Neuron (in vitro differentiated cells): ENCODE measurements around the gene BATF.
"Not testable (repeated sequence)": the region's sequence is repeated elsewhere in the genome, so short reads cannot be mapped to it uniquely, and the experiment has no call there.

Source experiments
- H2AFZ ChIP-seq: one replicate; pipeline ENCODE4 v1.6.1; 2013; ENCODE audit warnings: low read depth, mild to moderate bottlenecking, inconsistent platforms, low read length, moderate library complexity
- H3K27me3 ChIP-seq: one replicate; pipeline ENCODE4 v1.6.1; 2013; ENCODE audit warnings: low read length; ENCODE audit not compliant: insufficient read depth
- H3K36me3 ChIP-seq: one replicate; pipeline ENCODE4 v1.6.1; 2013; ENCODE audit warnings: low read length; ENCODE audit not compliant: insufficient read depth
- H3K4me1 ChIP-seq: one replicate; pipeline ENCODE4 v1.6.1; 2013; ENCODE audit warnings: low read length; ENCODE audit not compliant: insufficient read depth
- H3K4me3 ChIP-seq: 2 replicates; pipeline ENCODE4 v1.5.1; 2013; ENCODE audit warnings: mild to moderate bottlenecking, low read length, moderate library complexity
- H3K9me3 ChIP-seq: one replicate; pipeline ENCODE4 v1.6.1; 2013; ENCODE audit warnings: low read length

Gene BATF

GRCh38 chr14:75522224-75522982, at the start of gene BATF:
Gene BATF (plus strand): TSS chr14:75522469. CDS start chr14:75522683, 214 bp downstream.
- H3K27me3 ChIP-seq: no peaks in the 10 kb centered on the region
- no peaks in the 10 kb centered on the region for H3K9me3 ChIP-seq
- no peaks in the 10 kb centered on the region for H3K36me3 ChIP-seq
- peaks cover 6% of the 10 kb centered on the region for H3K4me1 ChIP-seq
- no peak within 1 kb of the TSS for H3K4me3 ChIP-seq
- H2AFZ ChIP-seq: no peak within 1 kb of the TSS

GRCh38 chr14:75474127-75474526, 48.1 kb upstream of the BATF start:
- H3K36me3 ChIP-seq, H3K4me1 ChIP-seq, H2AFZ ChIP-seq, H3K9me3 ChIP-seq, H3K27me3 ChIP-seq, H3K4me3 ChIP-seq: not testable (repeated sequence)

- no peak overlapping the region for H3K4me3 ChIP-seq
- no peaks in the 10 kb centered on the region for H3K36me3 ChIP-seq
- peaks cover 2% of the 10 kb centered on the region for H3K9me3 ChIP-seq
- no peak overlapping the region for H2AFZ ChIP-seq
- peaks cover 8% of the 10 kb centered on the region for H3K4me1 ChIP-seq
- H3K27me3 ChIP-seq: no peaks in the 10 kb centered on the region
Measured at GRCh38 chr14:75476274-75476995, 45.8 kb upstream of the BATF start.

GRCh38 chr14:75477881-75478280, 44.4 kb upstream of the BATF start:
- Histone ChIP-seq H3K27me3 (no peaks in the 10 kb centered on the region), H3K4me3 (no peak overlapping the region), H3K9me3 (peaks cover 2% of the 10 kb centered on the region), H3K4me1 (peaks cover 8% of the 10 kb centered on the region), H3K36me3 (no peaks in the 10 kb centered on the region), H2AFZ (no peak overlapping the region)

GRCh38 chr14:75479770-75480600, 42.3 kb upstream of the BATF start:
- peaks cover 2% of the 10 kb centered on the region for H3K9me3 ChIP-seq
- no peaks in the 10 kb centered on the region for H3K36me3 ChIP-seq
- no peak overlapping the region for H2AFZ ChIP-seq
- H3K4me1 ChIP-seq: peaks cover 8% of the 10 kb centered on the region
- no peak overlapping the region for H3K4me3 ChIP-seq
- H3K27me3 ChIP-seq: no peaks in the 10 kb centered on the region

- Histone ChIP-seq H3K27me3 (no peaks in the 10 kb centered on the region), H2AFZ (no peak overlapping the region), H3K9me3 (peaks cover 2% of the 10 kb centered on the region), H3K4me3 (no peak overlapping the region), H3K4me1 (peaks cover 6% of the 10 kb centered on the region), H3K36me3 (no peaks in the 10 kb centered on the region)
Measured at GRCh38 chr14:75482366-75482765, 39.9 kb upstream of the BATF start.

- Histone ChIP-seq H3K9me3 (peaks cover 2% of the 10 kb centered on the region), H3K4me3 (no peak overlapping the region), H3K4me1 (peaks cover 4% of the 10 kb centered on the region), H2AFZ (no peak overlapping the region), H3K36me3 (no peaks in the 10 kb centered on the region), H3K27me3 (no peaks in the 10 kb centered on the region)
Measured at GRCh38 chr14:75484711-75485429, 37.4 kb upstream of the BATF start.

- no peaks in the 10 kb centered on the region for H3K36me3 ChIP-seq
- H3K27me3 ChIP-seq: no peaks in the 10 kb centered on the region
- no peak overlapping the region for H3K4me3 ChIP-seq
- no peaks in the 10 kb centered on the region for H3K9me3 ChIP-seq
- H3K4me1 ChIP-seq: no peaks in the 10 kb centered on the region
- no peak overlapping the region for H2AFZ ChIP-seq
Measured at GRCh38 chr14:75486318-75486717, 36.0 kb upstream of the BATF start.

GRCh38 chr14:75487155-75487671, 35.1 kb upstream of the BATF start:
- H3K4me3 ChIP-seq: no peak overlapping the region
- H3K27me3 ChIP-seq: no peaks in the 10 kb centered on the region
- no peaks in the 10 kb centered on the region for H3K4me1 ChIP-seq
- no peaks in the 10 kb centered on the region for H3K9me3 ChIP-seq
- H3K36me3 ChIP-seq: no peaks in the 10 kb centered on the region
- H2AFZ ChIP-seq: no peak overlapping the region

GRCh38 chr14:75489480-75489837, 32.8 kb upstream of the BATF start:
- Histone ChIP-seq H3K4me1 (no peaks in the 10 kb centered on the region), H3K9me3 (no peaks in the 10 kb centered on the region), H3K36me3 (no peaks in the 10 kb centered on the region), H3K27me3 (no peaks in the 10 kb centered on the region), H3K4me3 (no peak overlapping the region), H2AFZ (no peak overlapping the region)

- Histone ChIP-seq H2AFZ (no peak overlapping the region), H3K36me3 (no peaks in the 10 kb centered on the region), H3K27me3 (peaks cover 6% of the 10 kb centered on the region), H3K4me1 (no peaks in the 10 kb centered on the region), H3K9me3 (peaks cover 2% of the 10 kb centered on the region), H3K4me3 (no peak overlapping the region)
Measured at GRCh38 chr14:75491376-75491978, 30.8 kb upstream of the BATF start.

GRCh38 chr14:75492832-75493591, 29.3 kb upstream of the BATF start:
- Histone ChIP-seq H3K4me3 (no peak overlapping the region), H2AFZ (no peak overlapping the region), H3K27me3 (peaks cover 6% of the 10 kb centered on the region), H3K36me3 (no peaks in the 10 kb centered on the region), H3K4me1 (no peaks in the 10 kb centered on the region), H3K9me3 (peaks cover 2% of the 10 kb centered on the region)
